ENCODE data around the gene F7.

The F7 gene

DNA sequence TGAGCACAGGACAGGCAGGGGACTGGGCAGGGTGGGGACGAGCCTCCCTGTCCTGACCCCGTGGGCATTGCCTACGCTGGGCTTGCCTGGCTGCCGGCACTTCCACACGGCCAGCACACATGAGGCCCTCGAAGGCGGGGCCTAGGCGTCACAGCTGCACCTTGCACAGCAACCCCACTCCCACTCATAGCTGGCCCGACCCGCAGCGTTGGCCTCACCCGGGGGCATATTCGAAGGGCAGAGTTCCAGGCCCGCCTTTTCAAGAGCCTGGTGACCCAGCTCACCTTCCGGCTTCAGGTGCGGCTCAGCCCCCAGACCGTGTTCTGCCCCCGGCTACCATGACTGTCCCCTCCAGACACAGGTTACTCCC lies 36.0 kb downstream of the F7 start:
- DNase-seq: no peak

DNA sequence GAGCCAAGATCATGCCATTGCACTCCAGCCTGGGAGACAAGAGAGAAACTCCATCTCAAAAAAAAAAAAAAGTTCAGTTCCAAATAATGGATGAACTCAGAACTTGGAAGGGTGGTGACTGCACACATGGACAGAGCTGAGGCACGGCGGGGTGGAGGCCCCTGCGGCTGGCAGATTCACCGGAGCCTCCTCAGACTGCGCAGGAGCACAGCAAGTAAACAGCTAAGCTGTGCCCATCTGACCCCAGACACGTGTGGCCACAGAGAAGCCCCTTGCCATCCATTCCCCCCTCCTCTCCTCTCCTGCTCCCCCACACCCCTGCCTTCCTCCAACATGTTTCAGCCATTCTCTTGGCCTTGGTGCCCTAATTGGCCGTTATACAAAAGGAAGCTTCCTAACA lies 37.3 kb downstream of the F7 start:
- DNase-seq: no peak

DNA sequence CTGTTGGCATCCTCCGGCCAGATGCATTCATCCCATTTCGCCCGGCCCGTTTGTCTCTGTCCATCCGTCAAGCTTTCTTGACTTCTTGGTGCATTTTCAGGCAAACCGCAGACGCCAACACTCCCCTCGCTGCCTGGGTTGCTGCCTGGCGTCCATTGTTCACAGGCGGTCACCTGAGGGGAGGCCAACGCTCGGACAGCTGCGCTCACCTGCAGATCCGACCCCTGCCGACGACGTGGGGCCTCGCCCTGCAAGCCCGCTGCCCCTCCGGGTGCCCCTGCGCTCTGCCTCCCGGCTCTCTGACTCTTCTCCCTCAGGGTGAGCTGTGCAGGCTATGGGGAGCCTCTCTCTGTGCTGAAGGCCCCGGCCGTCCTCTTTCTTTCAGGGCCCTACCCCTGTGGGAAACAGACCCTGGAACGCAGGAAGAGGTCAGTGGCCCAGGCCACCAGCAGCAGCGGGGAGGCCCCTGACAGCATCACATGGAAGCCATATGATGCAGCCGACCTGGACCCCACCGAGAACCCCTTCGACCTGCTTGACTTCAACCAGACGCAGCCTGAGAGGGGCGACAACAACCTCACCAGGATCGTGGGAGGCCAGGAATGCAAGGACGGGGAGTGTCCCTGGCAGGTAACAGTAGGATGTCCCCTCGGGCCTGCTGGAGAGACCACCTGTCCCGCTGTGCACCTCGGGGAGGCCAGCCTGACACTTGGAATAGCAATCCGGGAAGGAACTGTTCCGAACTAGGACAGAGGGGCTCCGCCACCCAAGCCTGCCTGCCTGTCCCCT lies 38.1 kb downstream of the F7 start:
- no peak for DNase-seq

DNA sequence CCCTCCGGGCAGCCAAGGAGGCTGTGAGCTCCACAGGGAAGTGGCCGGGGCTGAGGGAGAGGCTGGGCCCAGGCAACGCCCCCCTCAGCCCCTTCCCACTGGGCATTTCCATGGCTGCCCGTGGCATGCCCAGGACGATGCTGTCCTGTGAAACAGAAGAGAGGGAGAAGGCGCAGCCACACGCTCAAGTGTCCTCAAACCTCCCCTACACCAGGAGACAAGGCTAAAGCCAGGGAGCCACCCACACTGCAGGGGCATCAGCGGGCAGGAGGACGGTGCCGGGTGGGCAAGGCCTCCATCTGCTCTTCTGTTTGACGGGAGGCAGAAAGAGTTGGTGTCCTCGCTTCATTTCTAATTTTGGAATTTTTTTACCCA lies 38.7 kb downstream of the F7 start:
- no peak for DNase-seq

DNA sequence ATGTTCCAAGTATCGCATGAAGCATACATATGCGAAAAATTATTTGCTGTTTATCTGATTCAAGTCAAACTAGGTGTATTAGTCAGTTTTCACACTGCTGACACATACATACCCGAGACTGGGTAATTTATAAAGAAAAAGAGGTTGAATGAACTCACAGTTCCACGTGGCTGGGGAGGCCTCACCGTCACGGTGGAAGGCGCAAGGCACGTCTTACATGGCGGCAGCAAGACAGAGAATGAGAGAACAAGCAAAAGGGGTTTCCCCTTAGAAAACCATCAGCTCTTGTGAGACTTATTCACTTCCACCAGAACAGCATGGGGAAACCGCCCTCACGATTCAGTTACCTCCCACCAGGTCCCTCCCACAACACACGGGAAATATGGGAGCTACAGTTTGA lies 39.9 kb downstream of the F7 start:
- no peak for DNase-seq

DNA sequence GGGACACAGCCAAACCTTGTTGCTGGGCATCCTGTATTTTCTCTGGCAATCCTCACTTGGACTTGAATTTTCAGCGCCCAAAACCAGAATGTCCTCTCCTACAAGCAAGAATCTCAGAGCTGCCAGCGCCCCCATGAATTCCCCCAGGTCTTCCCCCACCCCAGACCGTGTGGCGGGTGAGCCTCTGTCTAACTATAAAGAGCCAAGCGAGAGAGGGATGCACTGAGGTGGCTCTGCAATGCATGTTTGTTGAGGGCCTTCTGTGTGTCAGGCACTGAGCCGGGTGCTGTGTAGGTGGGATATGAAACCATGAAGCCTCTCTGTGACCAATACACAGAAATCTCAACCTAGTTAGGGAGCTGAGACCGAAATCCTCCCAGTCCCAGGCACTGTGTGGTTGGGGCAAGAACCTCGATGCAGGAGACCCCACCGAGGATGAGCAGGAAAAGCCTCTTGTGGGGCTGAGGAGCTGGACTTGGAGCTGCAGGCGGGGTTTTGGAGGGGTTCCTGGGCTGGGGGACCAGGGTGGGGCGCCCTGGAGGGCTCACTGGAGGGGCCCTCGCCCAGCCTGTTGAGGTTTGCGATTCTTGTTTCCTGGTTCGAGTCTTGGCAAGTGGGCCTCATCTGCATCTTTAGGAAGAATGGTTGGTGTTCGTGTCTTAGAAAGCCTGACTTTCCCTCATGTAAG lies 40.5 kb downstream of the F7 start:
- DNase-seq: no peak

DNA sequence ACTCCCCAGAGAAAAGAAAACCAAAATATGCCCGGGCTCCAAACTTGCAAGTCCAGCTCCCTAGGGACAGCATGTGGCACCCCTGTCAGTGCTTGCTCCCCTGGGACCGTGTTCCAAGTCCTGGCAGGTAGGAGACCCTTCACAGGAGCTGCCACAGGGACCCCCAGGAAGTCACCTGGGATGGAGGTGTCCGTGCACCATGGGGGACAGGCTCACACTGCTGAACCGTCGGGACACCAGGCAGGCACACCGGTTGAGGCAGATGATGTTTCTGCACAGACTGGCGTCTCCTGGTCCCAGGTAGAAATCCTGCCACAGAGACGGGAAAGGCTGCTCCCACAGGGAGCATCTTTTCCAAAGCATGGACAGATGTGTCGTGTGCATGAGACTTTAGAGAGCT lies 41.2 kb downstream of the F7 start:
- DNase-seq: no peak

DNA sequence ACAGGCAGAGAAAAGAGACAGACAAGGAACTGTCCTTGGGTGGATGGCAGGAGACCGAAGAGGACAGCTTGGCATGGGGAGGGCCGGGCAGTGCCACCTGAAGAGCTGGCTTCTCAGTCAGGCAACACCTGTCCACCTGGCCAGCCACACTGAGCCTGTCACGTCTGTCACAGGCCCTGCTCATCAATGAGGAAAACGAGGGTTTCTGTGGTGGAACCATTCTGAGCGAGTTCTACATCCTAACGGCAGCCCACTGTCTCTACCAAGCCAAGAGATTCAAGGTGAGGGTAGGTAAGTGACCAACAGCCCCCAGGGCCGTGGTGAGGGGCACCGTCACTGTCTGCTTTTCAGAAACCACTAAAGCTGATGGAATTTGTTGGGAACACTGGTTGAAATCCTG lies 41.6 kb downstream of the F7 start:
- peak; percentile 8 for DNase-seq

DNA sequence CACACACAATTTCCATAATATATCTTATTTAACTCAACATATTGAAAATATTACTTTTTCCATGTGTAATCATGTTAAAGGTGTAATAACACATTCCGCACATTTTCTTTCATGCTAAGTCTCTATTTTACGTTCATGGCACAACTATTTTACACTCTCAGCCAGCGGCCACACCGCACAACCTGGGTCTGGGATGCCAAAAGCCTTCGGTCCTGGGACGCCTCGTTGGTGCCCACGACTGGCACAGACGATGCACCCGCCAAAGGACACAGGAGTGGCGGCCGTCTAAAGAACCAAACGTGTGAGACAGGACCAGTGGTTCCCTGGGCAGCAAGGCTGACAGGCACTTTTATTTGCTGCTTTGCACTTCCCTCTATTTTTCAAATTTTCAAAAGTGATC lies 42.8 kb downstream of the F7 start:
- no peak for DNase-seq

DNA sequence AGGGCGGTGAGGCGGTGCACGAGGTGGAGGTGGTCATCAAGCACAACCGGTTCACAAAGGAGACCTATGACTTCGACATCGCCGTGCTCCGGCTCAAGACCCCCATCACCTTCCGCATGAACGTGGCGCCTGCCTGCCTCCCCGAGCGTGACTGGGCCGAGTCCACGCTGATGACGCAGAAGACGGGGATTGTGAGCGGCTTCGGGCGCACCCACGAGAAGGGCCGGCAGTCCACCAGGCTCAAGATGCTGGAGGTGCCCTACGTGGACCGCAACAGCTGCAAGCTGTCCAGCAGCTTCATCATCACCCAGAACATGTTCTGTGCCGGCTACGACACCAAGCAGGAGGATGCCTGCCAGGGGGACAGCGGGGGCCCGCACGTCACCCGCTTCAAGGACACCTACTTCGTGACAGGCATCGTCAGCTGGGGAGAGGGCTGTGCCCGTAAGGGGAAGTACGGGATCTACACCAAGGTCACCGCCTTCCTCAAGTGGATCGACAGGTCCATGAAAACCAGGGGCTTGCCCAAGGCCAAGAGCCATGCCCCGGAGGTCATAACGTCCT lies 43.4 kb downstream of the F7 start:
- no peak for DNase-seq

DNA sequence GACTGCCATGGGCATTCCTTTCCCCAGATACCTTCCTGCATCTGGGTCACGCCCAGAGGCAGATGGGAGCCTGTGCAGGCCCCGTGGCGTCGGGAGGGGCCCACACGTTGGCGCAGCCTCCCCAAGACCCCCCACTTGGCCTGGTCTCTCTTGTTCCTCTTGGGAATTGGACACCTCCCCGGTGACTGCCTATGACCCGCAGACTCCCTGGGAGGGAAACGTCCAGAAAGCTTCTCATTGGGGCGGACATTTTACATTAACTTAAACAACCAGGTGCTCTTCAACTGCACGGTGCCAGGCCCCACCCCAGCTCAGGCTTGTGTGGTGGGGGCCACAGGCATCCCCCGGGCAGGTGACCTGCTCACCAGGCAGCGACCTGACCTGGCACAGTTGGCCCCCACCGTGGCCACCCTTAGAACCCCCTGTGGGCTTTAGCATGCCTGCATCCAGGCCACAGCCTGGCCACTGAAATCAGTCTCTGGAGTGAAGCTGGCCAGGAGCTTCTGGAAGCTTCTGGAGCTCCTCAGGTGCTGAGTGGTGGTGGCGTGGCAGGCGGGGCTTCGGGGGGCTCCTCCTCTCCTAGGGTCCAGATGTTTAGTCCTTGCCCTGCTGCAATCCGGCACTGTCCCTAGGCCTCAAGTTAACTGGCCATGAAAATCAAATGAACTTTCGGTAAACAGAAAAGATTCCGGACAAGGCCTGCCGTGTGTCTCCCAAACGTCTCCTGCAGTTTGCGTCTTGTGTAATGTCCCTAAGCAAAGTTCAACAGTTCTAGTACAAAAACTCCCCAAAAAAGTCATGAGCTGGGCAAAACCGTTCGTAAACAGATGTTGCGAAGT lies 44.3 kb downstream of the F7 start:
- no peak for DNase-seq

DNA sequence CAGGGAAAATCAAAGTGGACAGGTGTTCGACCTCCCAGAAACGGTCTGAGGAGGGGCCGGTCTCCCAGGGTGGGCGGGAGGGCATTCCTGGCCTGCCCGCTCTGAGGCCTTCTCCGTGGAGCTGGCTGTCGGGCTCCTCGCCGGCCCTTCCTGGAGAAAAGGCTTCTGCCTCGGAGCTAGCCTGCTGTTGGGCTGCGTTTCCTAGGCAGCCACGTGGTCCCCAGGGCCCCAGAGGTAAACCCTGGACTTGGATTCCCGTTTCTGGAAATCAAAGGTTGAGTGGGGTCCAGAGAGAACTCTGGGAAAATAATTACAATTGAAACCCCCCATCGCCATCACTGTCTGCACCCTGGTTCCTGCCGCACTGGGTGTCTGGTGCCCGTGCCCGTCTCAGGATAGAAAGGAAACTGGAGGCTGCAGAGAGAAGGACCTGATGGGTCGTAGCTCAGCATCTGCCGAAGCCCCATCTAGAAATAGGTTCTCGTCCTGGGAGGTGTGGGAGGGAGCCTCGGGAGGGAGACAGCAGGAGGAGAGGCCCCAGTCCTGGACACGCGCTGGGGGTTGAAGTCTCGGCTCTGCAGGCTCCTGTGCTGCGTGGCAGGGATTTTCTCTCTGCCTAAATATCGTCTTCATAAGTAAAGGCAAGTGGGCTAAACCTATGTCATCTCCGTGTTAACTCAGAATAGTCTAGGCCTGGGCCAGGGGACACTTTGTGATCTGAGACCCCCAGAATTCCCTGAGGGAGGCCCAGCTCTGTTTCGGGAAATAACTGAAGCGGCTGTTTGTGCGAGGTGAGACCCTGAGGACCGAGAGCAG lies 45.2 kb downstream of the F7 start:
- DNase-seq: no peak

DNA sequence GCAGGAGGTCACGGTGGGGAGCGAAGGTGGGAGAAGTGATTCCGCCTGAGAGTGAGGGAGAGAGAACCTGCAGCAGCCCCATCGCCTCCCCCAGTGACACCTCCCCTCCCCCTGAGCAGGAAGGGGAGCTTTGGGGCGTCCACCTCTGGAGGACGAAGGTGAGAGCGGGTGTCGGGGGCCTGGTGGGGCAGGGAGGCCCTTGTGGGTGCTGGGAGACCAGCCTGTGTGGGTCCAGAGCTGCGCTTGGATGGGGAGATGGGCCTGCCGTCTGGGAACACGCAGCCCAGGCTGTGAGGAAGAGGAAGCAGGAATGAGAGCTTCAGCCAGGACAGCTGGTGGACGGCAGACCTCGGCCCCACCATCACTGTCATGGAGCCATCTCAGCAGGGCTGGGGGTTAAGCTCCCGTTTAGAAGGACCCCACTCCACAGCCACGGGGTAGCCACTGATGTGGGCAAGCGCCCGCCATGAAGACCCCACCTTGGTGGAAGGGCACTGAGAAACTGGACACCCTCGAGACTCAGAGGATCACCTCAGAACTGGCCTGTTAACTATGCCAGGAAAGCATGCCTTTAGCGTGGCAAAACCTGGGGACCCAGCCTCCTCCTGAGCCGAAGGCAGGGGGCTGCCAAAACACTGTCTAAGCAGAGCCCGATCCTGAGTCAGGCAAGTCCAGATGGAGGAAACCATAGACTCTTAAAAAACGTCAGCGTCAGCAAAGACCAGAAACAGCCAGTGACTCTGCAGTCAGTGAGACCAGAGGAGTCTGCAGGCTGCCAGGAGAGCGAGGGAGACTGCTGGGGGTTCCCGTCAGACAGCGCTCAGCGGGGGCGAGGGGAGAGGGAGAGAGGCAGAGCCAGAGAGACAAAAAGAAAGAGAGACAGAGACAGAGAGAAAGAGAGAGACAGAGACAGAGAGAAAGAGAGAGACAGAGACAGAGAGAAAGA lies 46.4 kb downstream of the F7 start:
- peak; percentile 39 for DNase-seq

DNA sequence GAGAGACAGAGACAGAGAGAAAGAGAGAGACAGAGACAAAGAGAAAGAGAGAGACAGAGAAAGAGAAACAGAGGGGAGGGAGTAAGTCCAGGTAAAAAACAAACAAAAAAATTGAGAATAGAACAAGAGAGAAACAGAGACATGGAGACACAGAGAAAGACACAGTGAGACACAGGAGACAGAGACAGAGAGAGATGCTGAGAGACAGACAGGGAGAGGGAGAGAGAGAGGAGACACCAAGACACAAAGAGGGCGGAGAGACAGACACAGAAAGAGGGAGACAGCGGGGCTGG lies 47.0 kb downstream of the F7 start:
- no peak for DNase-seq

DNA sequence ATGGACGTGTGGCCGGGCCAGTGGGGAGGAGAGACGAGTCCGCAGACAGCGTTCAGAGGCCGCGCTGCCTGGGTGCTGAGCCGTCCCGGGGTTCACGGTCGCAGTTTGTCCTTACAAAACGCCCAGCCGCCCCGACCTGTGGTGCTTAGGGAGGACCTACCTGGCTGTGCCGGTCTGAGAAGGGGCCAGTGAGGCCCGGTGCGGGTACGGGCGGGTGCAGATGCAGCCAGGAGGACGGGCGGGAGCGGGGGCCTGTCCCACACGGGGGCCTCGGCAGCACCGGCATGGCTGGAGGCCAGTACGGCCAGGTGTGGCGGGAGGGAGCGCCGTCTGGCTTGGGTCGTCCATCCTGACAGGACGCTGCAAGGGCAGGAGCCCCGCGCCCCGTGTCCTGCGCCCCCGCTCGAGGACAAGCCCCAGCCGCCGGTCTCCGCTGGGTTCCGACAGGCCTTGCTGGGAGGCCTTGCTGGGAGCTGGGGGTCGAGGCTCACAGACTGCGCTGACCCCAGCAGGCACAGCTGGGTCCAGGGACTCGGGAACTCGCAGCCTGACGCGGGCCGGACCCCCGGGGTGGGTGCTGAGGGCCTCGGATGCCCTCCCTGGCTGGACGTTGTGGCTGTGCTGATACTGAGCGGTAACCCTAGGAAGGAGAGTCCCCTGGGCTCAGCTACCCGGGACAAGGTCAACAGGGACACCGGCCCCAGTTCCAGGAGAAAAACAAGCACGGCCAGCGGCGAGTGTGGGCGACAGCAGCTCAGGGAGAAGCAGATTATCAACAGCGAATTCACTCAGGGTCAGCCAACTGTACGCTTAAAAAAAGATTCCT lies 47.6 kb downstream of the F7 start:
- DNase-seq: peak; percentile 36

DNA sequence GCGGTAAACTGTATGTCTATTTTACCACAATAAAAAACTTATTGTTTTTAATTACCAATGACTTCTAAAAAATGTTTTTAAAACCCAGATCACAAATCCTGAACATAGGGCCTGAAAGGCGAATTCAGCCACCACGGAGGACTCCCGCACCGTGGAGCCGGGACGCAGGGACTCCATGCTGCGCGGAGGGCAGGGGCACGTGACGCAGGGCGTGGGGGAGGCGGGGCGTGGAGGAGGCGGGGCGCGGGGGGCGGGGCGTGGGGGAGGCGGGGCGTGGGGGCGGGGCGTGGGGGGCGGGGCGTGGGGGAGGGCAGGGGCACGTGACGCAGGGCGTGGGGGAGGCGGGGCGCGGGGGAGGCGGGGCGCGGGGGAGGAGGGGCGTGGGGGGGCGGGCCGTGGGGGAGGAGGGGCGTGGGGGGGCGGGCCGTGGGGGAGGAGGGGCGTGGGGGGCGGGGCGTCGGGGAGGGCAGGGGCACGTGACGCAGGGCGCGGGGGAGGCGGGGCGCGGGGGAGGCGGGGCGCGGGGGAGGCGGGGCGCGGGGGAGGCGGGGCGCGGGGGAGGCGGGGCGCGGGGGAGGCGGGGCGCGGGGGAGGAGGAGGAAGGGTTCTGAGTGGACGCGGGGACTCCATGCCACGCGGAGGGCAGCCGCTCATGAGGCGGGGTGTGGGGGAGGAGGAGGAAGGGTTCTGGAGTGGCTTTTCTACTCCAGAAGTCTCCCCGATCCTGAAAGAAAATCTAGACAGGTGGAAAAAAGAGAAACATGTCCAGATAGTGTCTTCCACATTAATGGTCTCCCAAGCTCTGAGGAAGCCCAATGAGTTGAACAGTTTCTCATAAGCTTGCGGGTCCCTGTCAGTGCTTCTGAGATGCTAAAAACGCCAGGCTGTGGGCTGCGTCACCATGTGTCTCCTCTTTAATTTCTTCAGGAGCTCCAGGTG lies 48.5 kb downstream of the F7 start:
- peak; percentile 72 for DNase-seq

DNA sequence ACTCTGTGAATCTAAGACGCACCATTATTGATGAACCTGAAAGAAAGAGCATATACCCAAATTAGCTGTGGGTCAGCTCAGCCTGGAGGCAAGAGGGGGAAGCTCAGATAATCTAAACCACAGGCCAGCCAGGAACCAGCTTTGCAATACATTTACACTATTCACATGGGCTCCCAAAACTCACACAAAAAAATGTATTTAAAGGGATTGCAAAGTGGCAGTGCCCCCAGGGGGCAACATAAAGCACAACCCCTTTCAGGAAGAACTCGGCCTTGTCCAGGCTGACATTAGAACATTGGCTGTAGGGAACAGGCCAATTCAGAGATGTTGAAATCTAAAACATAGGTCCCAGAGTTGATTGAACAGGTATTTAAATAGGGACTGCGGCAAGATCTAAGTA lies 49.6 kb downstream of the F7 start:
- no peak for DNase-seq

DNA sequence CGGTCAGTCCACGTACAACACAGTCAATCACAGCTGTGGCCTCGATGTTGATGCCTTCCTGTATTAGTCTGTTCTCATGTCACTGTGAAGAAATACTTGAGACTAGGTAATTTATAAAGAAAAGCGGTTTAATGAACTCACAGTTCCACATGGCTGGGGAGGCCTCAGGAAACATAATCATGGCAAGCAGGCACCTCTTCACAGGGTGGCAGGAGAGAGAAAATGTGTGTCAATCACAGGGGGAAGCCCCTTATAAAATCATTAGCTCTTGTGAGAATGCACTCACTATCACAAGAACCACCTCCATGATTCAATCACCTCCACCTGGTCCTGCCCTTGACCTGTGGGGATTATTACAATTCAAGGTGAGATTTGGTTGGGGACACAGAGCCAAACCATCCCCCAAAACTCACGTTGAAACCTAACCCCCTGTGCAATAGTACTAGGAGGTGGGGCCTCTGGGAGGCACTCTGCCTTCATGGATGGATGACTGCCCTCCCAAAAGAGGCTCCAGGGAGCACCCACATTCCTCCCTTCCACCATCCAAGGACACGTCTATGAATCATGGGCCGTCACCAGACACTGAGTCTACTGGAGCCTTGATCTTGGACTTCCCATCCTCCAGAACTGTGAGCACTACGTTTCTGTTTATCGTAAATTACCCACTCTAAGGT lies 50.5 kb downstream of the F7 start:
- DNase-seq: no peak
